ENCODE results near the gene ANKS1B.

DNA sequence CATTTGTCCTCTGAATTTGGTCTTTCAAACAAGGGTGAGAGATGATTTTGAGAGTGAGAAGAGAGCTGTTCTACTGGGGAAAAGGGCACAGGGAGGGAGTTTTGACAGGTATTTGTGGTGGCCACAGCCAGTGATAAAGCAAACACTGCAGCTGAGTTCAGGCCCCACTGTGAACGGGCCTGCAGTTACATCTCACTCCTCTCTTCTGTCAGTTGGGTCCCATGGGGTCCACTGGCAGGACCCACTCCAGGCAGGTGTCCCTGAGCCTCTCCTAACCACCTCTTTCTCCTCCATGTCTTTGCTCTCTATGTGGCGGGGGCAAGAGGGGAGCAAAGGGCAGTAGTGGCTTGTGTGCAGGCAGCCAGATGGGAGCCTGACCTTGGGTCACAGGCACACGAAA lies 1044.8 kb downstream of the ANKS1B start:
- TF ChIP-seq POLR2A (IDR thresholded peaks at IDR 0.05; ENCODE audit: low read length) (no peak), GATA1 (IDR thresholded peaks at IDR 0.05; ENCODE audit: low read depth, low read length) (no peak)

Measured in erythroblast (primary cell).